Activated naive CD4-positive, alpha-beta T cell treated with anti-CD3 and anti-CD28 coated beads for 36 hours (primary cell): ENCODE results near the gene UBE2E1. TPM values are rescaled to one million over a fixed set of nuclear protein-coding genes. Genes with fewer than 3 reads are reported as not detected.
"Not testable (repeated sequence)": the region's sequence is repeated elsewhere in the genome, so short reads cannot be mapped to it uniquely, and the experiment has no call there.

Experiments used
- CTCF ChIA-PET: fragments of 350-600 bp; sonication (Branson Sonifier 250); formaldehyde crosslinking; loops from one replicate; lab custom pipeline; 2021; ENCODE audit warnings: antibody characterized with exemption; lab: Charles Lee
- DNase-seq: peaks from one replicate; pipeline ENCODE4 v3.0.0-alpha.2; 2020
- H3K27ac Mint-ChIP-seq: one replicate; pipeline ENCODE4 v1.8.0; 2021; ENCODE audit warnings: mild to moderate bottlenecking, mixed read lengths
- H3K27me3 Mint-ChIP-seq: one replicate; pipeline ENCODE4 v1.8.0; 2021; ENCODE audit warnings: low read depth, mixed read lengths
- H3K36me3 Mint-ChIP-seq: one replicate; pipeline ENCODE4 v1.8.0; 2021; ENCODE audit warnings: low read depth, mixed read lengths
- H3K4me1 Mint-ChIP-seq: one replicate; pipeline ENCODE4 v1.8.0; 2021; ENCODE audit warnings: low read depth, mixed read lengths
- H3K4me3 Mint-ChIP-seq: one replicate; pipeline ENCODE4 v1.8.0; 2021; ENCODE audit warnings: mild to moderate bottlenecking, moderate library complexity, mixed read lengths
- H3K9me3 Mint-ChIP-seq: one replicate; pipeline ENCODE4 v1.8.0; 2021; ENCODE audit warnings: mixed read lengths
- intact Hi-C: fragments of 100-400 bp; cut with micrococcal nuclease; formaldehyde crosslinking; loops from one replicate; pipeline ENCODE4 v1.15.1; 2023
- total RNA-seq, 2 experiments: library from RNA; stranded (reverse); gene quantifications; one replicate each; pipeline ENCODE4 v1.2.3, GENCODE V29; 2021

UBE2E1 gene
- total RNA-seq, 2 experiments from 2014 or later: 66.0 to 66.6 TPM

- Mint-ChIP-seq H3K4me3 (no peak overlapping the region), H3K27me3 (no peaks in the 10 kb centered on the region), H3K27ac (no peak overlapping the region), H3K9me3 (no peaks in the 10 kb centered on the region), H3K4me1 (peaks cover 31% of the 10 kb centered on the region), H3K36me3 (peaks cover 5% of the 10 kb centered on the region)
- CTCF ChIA-PET: interaction anchor here (1.1 kb wide), 1 partner anchor 22 kb away, joined by 5 read pairs; no protein-coding TSS in a partner anchor
- DNase-seq: no peak
- intact Hi-C loops: loop anchor here (10.0 kb wide), 1 partner anchor 941 kb away; no protein-coding TSS in a partner anchor
Observed at GRCh38 chr3:23865595-23866396, 60.0 kb downstream of the UBE2E1 start.

DNA sequence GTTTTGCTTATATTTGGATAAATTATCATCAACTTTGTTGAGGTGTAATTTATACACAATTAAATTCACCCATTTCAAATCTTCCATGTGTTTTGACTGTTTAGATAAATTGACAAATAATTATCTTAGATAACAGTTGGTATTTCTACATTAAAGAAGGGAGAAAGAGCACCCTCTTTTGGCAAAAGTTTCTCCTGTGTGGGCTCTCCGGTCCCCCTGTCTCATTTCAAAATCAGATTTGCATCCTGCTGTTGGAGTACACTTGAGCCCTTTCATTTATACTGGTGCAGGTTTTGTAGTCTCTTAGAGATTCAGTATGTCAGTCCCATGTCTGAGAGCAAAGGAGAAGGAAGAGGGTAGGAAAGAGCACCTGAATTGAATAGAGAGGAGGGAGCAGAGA, 61.6 kb downstream of the UBE2E1 start:
- H3K27me3 Mint-ChIP-seq: no peaks in the 10 kb centered on the region
- H3K9me3 Mint-ChIP-seq: no peaks in the 10 kb centered on the region
- no peak overlapping the region for H3K27ac Mint-ChIP-seq
- intact Hi-C loops: loop anchor here (10.0 kb wide), 1 partner anchor 943 kb away; no protein-coding TSS in a partner anchor
- DNase-seq: no peak
- H3K4me1 Mint-ChIP-seq: peaks cover 23% of the 10 kb centered on the region
- no peak overlapping the region for H3K4me3 Mint-ChIP-seq
- CTCF ChIA-PET: no interaction called here
- no peaks in the 10 kb centered on the region for H3K36me3 Mint-ChIP-seq

DNA sequence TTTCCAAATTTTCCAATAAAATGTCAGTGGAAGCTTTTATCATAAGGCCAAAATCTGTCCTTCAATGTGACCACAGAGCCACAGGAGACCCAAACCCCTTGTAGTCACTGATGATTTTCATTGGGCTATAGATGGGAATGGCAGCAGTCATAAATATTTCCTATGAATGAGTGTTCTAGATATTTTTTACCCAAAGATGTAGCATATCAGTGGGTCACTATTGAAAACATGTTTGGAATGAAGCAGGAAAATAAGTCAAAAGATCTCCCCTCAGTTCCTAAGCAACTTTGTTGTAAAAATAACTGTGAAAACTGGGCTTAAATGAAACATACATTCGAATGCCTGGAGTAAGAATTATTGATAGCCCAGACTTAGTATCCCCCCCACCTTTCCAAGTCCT, 62.1 kb downstream of the UBE2E1 start:
- Mint-ChIP-seq H3K36me3 (no peaks in the 10 kb centered on the region), H3K27ac (no peak overlapping the region), H3K27me3 (no peaks in the 10 kb centered on the region), H3K4me1 (peaks cover 23% of the 10 kb centered on the region), H3K9me3 (no peaks in the 10 kb centered on the region), H3K4me3 (no peak overlapping the region)
- no peak for DNase-seq
- intact Hi-C loops: loop anchor here (10.0 kb wide), 1 partner anchor 943 kb away; no protein-coding TSS in a partner anchor
- CTCF ChIA-PET: no interaction called here

GRCh38 chr3:23869977-23870662, 64.4 kb downstream of the UBE2E1 start:
- Mint-ChIP-seq H3K36me3 (no peaks in the 10 kb centered on the region), H3K4me3 (no peak overlapping the region), H3K27ac (no peak overlapping the region), H3K9me3 (no peaks in the 10 kb centered on the region), H3K4me1 (peaks cover 19% of the 10 kb centered on the region), H3K27me3 (no peaks in the 10 kb centered on the region)
- CTCF ChIA-PET: interaction anchor here (0.6 to 1.2 kb wide), 2 partner anchors 22 to 36 kb away, joined by 3 to 5 read pairs; no protein-coding TSS in a partner anchor
- no peak for DNase-seq
- intact Hi-C loops: loop anchor here (10.0 kb wide), 1 partner anchor 945 kb away; no protein-coding TSS in a partner anchor

DNA sequence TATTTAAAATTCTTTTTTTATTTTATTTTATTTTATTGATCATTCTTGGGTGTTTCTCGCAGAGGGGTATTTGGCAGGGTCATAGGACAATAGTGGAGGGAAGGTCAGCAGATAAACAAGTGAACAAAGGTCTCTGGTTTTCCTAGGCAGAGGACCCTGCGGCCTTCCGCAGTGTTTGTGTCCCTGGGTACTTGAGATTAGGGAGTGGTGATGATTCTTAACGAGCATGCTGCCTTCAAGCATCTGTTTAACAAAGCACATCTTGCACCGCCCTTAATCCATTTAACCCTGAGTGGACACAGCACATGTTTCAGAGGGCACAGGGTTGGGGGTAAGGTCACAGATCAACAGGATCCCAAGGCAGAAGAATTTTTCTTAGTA, 64.9 kb downstream of the UBE2E1 start:
- DNase-seq, H3K9me3 Mint-ChIP-seq, intact Hi-C loops, H3K27ac Mint-ChIP-seq, H3K27me3 Mint-ChIP-seq, H3K4me3 Mint-ChIP-seq, CTCF ChIA-PET, H3K36me3 Mint-ChIP-seq: not testable (repeated sequence)
- H3K4me1 Mint-ChIP-seq: peaks cover 14% of the 10 kb centered on the region

DNA sequence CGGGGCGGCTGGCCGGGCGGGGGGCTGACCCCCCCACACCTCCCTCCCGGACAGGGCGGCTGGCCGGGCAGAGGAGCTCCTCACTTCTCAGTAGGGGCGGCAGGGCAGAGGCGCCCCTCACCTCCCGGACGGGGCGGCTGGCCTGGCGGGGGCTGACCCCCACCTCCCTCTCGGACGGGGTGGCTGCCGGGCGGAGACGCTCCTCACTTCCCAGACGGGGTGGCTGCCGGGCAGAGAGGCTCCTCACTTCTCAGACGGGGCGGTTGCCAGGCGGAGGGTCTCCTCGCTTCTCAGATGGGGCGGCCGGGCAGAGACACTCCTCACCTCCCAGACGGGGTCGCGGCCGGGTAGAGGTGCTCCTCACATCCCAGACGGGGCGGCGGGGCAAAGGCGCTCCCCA, 65.6 kb downstream of the UBE2E1 start:
- intact Hi-C loops, DNase-seq, CTCF ChIA-PET, H3K4me1 Mint-ChIP-seq, H3K4me3 Mint-ChIP-seq, H3K27me3 Mint-ChIP-seq, H3K27ac Mint-ChIP-seq, H3K9me3 Mint-ChIP-seq, H3K36me3 Mint-ChIP-seq: not testable (repeated sequence)

DNA sequence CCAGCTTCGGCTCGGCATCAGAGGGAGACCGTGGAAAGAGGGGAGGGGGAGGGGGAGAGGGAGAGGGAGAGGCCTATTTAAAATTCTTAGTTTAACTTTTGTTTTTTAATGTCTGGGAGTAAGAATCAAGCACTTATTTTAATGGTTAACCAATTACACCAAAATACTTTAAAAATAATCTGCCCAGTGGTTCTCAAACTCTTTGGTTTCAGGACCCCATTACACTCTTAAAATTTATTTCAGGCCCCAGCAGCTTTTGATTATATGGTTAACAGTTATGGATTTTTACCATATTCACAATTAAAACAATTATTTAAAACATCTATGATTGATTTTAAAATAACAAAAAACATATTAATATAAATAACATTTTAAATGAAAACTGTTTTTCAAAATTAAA, 66.6 kb downstream of the UBE2E1 start:
- Mint-ChIP-seq H3K27ac (no peak overlapping the region), H3K36me3 (no peaks in the 10 kb centered on the region), H3K9me3 (no peaks in the 10 kb centered on the region), H3K4me3 (no peak overlapping the region), H3K4me1 (peaks cover 11% of the 10 kb centered on the region), H3K27me3 (no peaks in the 10 kb centered on the region)
- CTCF ChIA-PET: no interaction called here
- intact Hi-C loops: no loop called here
- DNase-seq: no peak

DNA sequence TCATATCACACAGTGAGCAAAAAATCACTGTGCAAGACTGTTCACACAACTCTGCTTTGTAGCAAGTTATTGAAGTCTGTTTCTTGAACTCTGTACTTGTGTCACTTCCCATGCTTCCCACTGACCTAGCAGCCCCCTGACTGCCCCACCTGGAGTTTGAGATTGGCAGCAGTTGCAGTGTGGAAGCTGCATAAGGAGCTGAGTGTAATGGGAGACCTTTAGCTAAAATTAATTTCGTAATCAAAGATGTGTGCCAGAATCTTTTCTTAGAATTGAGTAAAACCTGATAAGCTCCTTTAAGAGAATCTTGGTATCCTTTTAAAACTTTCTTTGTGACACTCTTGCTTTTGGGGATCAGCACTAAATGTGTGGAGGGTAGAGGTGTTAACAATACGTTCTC, 68.2 kb downstream of the UBE2E1 start:
- CTCF ChIA-PET: no interaction called here
- no peaks in the 10 kb centered on the region for H3K36me3 Mint-ChIP-seq
- DNase-seq: no peak
- H3K4me3 Mint-ChIP-seq: no peak overlapping the region
- H3K4me1 Mint-ChIP-seq: peaks cover 9% of the 10 kb centered on the region
- H3K27me3 Mint-ChIP-seq: no peaks in the 10 kb centered on the region
- intact Hi-C loops: no loop called here
- H3K27ac Mint-ChIP-seq: no peak overlapping the region
- H3K9me3 Mint-ChIP-seq: no peaks in the 10 kb centered on the region

DNA sequence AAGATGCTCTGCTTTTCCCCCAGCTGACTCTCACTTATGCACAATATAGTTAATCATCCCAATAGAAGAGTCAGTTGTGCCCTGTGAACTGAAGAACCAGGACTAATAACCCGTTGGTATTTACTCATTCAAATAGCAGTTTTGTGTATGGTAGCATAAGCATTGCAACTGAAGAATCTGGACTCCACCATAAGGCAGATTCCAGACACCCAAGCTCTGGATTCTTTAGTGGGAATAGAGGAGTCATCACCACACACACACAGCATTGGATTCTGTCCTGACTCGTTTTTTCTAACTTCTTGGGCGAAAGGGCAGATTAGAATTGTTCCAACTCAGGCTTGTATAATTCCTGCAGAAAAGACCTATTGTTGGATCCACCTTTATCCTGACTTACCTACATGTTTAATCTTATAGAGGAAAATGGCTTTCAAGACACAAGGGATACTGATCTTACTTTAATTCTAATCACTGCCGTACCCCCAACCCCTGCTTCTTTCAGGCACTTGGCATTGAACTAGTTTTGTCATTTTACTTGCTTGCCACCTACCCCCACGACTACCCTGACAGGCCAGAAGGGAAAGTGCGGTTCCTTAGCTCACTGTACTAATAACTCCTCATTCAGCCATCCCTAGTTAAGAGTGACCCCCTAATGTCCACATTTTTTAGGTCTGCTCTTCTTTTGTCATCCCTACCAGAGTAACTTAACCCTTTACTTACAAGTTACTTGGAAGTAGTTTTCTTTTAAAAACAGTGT, 68.8 kb downstream of the UBE2E1 start:
- Mint-ChIP-seq H3K4me1 (peaks cover 13% of the 10 kb centered on the region), H3K9me3 (no peaks in the 10 kb centered on the region), H3K27me3 (no peaks in the 10 kb centered on the region), H3K4me3 (no peak overlapping the region), H3K27ac (no peak overlapping the region), H3K36me3 (no peaks in the 10 kb centered on the region)
- DNase-seq: no peak
- intact Hi-C loops: no loop called here
- CTCF ChIA-PET: no interaction called here

GRCh38 chr3:23875113-23875725, 69.5 kb downstream of the UBE2E1 start:
- Mint-ChIP-seq H3K27ac (no peak overlapping the region), H3K4me1 (peaks cover 15% of the 10 kb centered on the region), H3K4me3 (no peak overlapping the region), H3K9me3 (no peaks in the 10 kb centered on the region), H3K27me3 (no peaks in the 10 kb centered on the region), H3K36me3 (no peaks in the 10 kb centered on the region)
- intact Hi-C loops: no loop called here
- DNase-seq: no peak
- CTCF ChIA-PET: no interaction called here

DNA sequence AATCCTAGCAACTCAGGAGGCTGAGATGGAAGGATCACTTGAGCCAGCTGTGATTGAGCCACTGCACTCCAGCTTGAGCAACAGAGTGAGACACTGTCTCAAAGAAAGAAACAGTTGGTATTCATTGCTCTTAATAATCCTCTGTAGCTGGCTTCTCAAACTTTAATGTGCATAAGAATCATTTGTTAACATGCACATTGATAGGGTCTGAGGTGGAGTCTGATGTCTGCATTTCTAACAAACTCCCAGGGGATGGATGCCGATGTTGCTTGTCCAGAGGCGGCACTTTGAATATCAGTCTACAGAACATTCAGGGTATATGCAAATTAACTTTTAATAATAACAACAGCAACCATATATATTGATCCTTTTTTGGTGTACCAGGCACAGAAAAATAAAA, 71.2 kb downstream of the UBE2E1 start:
- CTCF ChIA-PET: interaction anchor here (0.8 to 1.0 kb wide), 4 partner anchors 8 to 912 kb away, joined by 3 to 5 read pairs (median 4); no protein-coding TSS in a partner anchor
- H3K9me3 Mint-ChIP-seq: no peaks in the 10 kb centered on the region
- H3K36me3 Mint-ChIP-seq: peaks cover 7% of the 10 kb centered on the region
- peaks cover 28% of the 10 kb centered on the region for H3K4me1 Mint-ChIP-seq
- DNase-seq: no peak
- H3K27me3 Mint-ChIP-seq: no peaks in the 10 kb centered on the region
- H3K27ac Mint-ChIP-seq: no peak overlapping the region
- no peak overlapping the region for H3K4me3 Mint-ChIP-seq
- intact Hi-C loops: no loop called here
